Stimulated activated CD8-positive, alpha-beta memory T cell treated with anti-CD3 and anti-CD28 coated beads, Interleukin-4, amount 100 ng/mL, for 1 hour (primary cell): ENCODE measurements around the gene BICD1.

Experiments
- DNase-seq, 2 donors: peaks; one replicate each; pipeline ENCODE4 v3.0.0-alpha.2; 2020; ENCODE audit warnings: low read depth in 2 of 2, low spot score in 1 of 2

Gene BICD1

GRCh38 chr12:32399370-32400113 lies 292.9 kb downstream of the BICD1 start, which contains the start of gene FGD4:
FGD4 (plus strand) TSS chr12:32399558.
- DNase-seq = no peak

GRCh38 chr12:32400114-32400672 lies 293.5 kb downstream of the BICD1 start:
- no peak for DNase-seq

- no peak for DNase-seq
Measured at GRCh38 chr12:32400866-32401265, 294.2 kb downstream of the BICD1 start.

- no peak for DNase-seq
Measured at GRCh38 chr12:32402170-32402569, 295.5 kb downstream of the BICD1 start.

- DNase-seq = no peak
Measured at GRCh38 chr12:32402946-32403345, 296.3 kb downstream of the BICD1 start.

GRCh38 chr12:32407795-32408194 lies 301.1 kb downstream of the BICD1 start:
- no peak for DNase-seq

GRCh38 chr12:32413412-32413811 lies 306.8 kb downstream of the BICD1 start:
- DNase-seq = no peak

- DNase-seq = no peak
Measured at GRCh38 chr12:32418221-32418620, 311.6 kb downstream of the BICD1 start.

GRCh38 chr12:32418903-32419519 lies 312.4 kb downstream of the BICD1 start:
- DNase-seq = no peak

- DNase-seq = no peak
Measured at GRCh38 chr12:32419520-32419960, 312.9 kb downstream of the BICD1 start.

- DNase-seq = no peak
Measured at GRCh38 chr12:32420356-32420755, 313.7 kb downstream of the BICD1 start.

- DNase-seq = no peak
Measured at GRCh38 chr12:32423559-32423958, 316.9 kb downstream of the BICD1 start.

GRCh38 chr12:32431025-32431424 lies 324.4 kb downstream of the BICD1 start:
- DNase-seq = no peak
